Gastrocnemius medialis (tissue), 4 donors: Measurements from ENCODE around the gene TRAF7. TPM values are rescaled to one million over a fixed set of nuclear protein-coding genes. Genes with fewer than 3 reads are reported as not detected.
"Not testable (repeated sequence)": the region's sequence is repeated elsewhere in the genome, so short reads cannot be mapped to it uniquely, and the experiment has no call there.

ENCODE experiments used
- ATAC-seq, 2 donors: fragments of 150-250 bp; one replicate each; pipeline ENCODE4 v1.9.1; 2016
- DNase-seq, 2 donors: peaks; one replicate each; pipeline ENCODE4 v3.0.0-alpha.2; 2019
- H3K27ac ChIP-seq, 4 donors: fragments of 200-600 bp; sonication (generic); 1 replicate in 1 of 4; 2 replicates in 3 of 4; pipeline ENCODE4 v1.5.1; 2016 to 2018; ENCODE audit warnings: mild to moderate bottlenecking in 2 of 4, moderate library complexity in 1 of 4
- H3K27me3 ChIP-seq, 3 donors: fragments of 200-600 bp; sonication (generic) in 2 of 3; 1 replicate in 1 of 3; 2 replicates in 2 of 3; pipeline versions ENCODE4 v1.5.1 to v1.6.0; 2016 to 2019; ENCODE audit warnings: mild to moderate bottlenecking in 1 of 3, moderate library complexity in 1 of 3
- H3K36me3 ChIP-seq, 2 donors: fragments of 200-600 bp; sonication (generic) in 1 of 2; one replicate each; pipeline ENCODE4 v1.5.1; 2017 to 2018
- H3K4me1 ChIP-seq, 2 donors: fragments of 200-600 bp; sonication (generic) in 1 of 2; one replicate each; pipeline ENCODE4 v1.5.1; 2016 to 2017; ENCODE audit warnings: mild to moderate bottlenecking in 2 of 2
- H3K4me3 ChIP-seq, 4 donors: fragments of 200-600 bp; sonication (generic) in 3 of 4; 1 replicate in 1 of 4; 2 replicates in 3 of 4; pipeline ENCODE4 v1.5.1; 2016 to 2019; ENCODE audit warnings: mild to moderate bottlenecking in 2 of 4
- H3K9me3 ChIP-seq, 3 donors: fragments of 200-600 bp; sonication (generic) in 2 of 3; 1 replicate in 1 of 3; 2 replicates in 2 of 3; pipeline ENCODE4 v1.5.1; 2016 to 2019
- POLR2A ChIP-seq, 2 donors: fragments of 450-650 bp; IDR thresholded peaks; one replicate each; pipeline ENCODE4 v1.6.1; 2017; ENCODE audit warnings: antibody characterized with exemption in 2 of 2, mild to moderate bottlenecking in 2 of 2, moderate library complexity in 2 of 2
- in situ Hi-C, 4 donors: fragments of 200-750 bp; cut with MboI; loops; one replicate each; pipeline versions ENCODE4 v1.15.0 to v1.8.0; 2017; ENCODE audit warnings: low sequenced_read_pairs in 4 of 4
- intact Hi-C: fragments of 100-400 bp; cut with DNase I; formaldehyde crosslinking; loops from one replicate; pipeline ENCODE4 v1.15.1; 2023; ENCODE audit warnings: low total_unique reads
- total RNA-seq, 4 donors: library from RNA; depleted of rRNA; stranded (reverse); fragments of >200 nt; gene quantifications; one replicate each; pipeline versions ENCODE4 v1.1.0 to v1.2.3, GENCODE V29; 2016
- TF ChIP-seq, protein P1 (sequence below), 5 experiments: fragments of 450-650 bp in 3 of 5; fragments of 200-600 bp in 2 of 5; sonication (generic) in 2 of 5; IDR thresholded peaks in 4 of 5; conservative IDR thresholded peaks in 1 of 5; 1 replicate in 4 of 5; 2 replicates in 1 of 5; pipeline ENCODE4 v1.5.1; 2016 to 2019; ENCODE audit warnings: antibody characterized with exemption in 5 of 5, mild to moderate bottlenecking in 3 of 5, moderate library complexity in 3 of 5

TRAF7 gene
- total RNA-seq, 4 donors from 2014 or later, result 39.5 to 71.4 (median 55.9) TPM

DNA sequence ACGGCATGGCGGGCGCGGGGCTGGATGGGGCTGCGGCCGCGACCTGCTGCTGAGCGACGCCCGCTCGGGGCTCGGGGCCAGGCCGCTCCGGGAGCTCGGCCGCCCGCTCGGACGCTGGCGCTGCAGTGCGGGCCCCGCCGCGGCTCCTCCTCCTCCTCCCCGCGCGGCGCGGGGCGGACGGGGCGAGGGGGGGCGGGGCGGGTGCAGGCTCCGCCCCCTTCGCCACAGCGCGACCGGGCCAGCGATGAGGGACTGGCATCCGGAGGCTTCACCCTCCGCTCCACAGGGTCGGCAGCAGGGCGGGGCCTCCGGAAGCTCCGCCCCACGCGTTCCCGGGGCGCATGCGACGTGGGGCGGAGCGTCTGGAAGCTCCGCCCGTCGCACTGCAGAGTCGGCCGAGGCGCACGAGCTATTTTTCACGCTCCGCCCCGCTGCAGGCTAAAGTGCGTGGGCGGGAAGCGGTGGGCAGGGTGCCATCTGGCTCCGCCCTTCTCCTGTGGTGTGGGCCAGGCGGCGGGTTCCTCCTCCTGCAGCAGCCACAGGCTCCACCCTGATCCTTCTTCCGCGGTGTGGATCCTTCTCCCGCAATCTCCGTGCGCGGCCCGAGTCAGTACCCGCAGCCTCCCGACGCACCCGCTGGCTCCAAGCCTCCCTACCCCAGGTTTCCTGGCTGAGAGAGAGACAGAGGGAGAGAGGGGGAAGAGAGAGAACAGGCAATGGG lies 19.7 kb upstream of the TRAF7 start, which contains the start of gene PKD1:
Gene PKD1, minus strand, starts transcription at position 129 of the 721 bp plus-strand sequence. CDS start 209 bp downstream, outside the sequence.
- ATAC-seq (peak; percentile 55 to 78), DNase-seq (peak; percentile 93 to 98)
- H3K36me3 ChIP-seq, intact Hi-C loops, H3K27me3 ChIP-seq, H3K9me3 ChIP-seq: not testable (repeated sequence)
- Histone ChIP-seq H3K27ac (peak within 1 kb of the TSS; percentile 86 to 93 (median 90)), H3K4me3 (peak within 1 kb of the TSS; percentile 52 to 75 (median 67)), H3K4me1 (peaks cover 13 to 38% of the 10 kb centered on the region in 2 donors)
- TF ChIP-seq POLR2A (IDR thresholded peaks at IDR 0.05), result peak; percentile 72 to 81
- in situ Hi-C loops, result loop anchor here in 1 of 4 donors (5.0 kb wide), 1 partner anchor 124 kb away; no protein-coding TSS in a partner anchor

DNA sequence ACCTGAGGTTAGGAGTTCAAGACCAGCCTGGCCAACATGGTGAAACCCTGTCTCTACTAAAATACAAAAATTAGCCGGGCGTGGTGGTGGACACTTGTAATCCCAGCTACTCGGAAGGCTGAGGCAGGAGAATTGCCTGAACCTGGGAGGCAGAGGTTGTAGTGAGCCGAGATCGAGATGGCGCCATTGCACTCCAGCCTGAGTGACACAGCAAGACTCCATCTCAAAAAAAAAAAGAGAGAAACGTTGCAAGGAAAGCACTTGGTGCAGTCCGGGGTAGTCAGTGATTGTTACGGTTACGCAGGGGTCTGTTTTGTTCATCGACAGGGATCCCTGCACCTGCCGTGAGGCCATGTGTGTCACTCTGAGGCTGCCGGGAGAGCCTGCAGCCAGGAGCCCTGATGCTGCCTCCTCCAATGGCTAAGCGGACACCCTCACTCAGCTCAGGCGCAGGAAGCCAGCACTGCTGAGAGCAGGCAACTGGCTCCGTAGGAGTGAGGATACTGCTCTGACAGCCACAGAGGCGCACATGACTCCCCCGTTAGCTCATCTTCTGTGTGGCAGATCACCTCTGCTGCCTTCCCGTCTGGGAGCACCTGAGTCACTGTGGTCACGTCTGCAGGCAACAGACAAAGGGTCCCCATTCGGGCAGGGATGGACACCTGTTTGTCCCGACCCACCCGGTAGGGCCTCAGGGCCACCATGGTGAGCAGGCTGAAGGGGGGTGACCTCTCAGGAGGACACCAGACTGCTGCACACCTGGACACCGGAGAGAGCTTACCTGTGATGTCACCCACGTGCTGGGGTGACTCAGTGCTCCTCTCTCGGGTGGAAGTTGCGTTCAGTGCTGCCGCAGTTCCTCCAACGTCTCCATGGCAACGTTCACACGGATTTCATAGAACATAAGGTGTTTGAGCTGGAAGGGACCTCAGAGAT lies 12.4 kb upstream of the TRAF7 start:
- Histone ChIP-seq H3K27ac (no peak overlapping the region), H3K4me3 (no peak overlapping the region), H3K27me3 (no peaks in the 10 kb centered on the region), H3K4me1 (peaks cover 6 to 18% of the 10 kb centered on the region in 2 donors), H3K36me3 (no peaks in the 10 kb centered on the region), H3K9me3 (no peaks in the 10 kb centered on the region)
- in situ Hi-C loops, result loop anchor here in 3 of 4 donors (5.0 to 10.0 kb wide), 3 partner anchors 121 to 131 kb away; partner anchors contain the start of gene NPW (in 1 of the 3)
- ATAC-seq (no peak), DNase-seq (no peak)
- TF ChIP-seq, protein P1, sequence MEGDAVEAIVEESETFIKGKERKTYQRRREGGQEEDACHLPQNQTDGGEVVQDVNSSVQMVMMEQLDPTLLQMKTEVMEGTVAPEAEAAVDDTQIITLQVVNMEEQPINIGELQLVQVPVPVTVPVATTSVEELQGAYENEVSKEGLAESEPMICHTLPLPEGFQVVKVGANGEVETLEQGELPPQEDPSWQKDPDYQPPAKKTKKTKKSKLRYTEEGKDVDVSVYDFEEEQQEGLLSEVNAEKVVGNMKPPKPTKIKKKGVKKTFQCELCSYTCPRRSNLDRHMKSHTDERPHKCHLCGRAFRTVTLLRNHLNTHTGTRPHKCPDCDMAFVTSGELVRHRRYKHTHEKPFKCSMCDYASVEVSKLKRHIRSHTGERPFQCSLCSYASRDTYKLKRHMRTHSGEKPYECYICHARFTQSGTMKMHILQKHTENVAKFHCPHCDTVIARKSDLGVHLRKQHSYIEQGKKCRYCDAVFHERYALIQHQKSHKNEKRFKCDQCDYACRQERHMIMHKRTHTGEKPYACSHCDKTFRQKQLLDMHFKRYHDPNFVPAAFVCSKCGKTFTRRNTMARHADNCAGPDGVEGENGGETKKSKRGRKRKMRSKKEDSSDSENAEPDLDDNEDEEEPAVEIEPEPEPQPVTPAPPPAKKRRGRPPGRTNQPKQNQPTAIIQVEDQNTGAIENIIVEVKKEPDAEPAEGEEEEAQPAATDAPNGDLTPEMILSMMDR (IDR thresholded peaks at IDR 0.05 in 4 of 5, conservative IDR thresholded peaks at IDR 0.05 in 1 of 5), result no peak
- no peak for TF ChIP-seq POLR2A (IDR thresholded peaks at IDR 0.05)
- intact Hi-C loops, result no loop called here

DNA sequence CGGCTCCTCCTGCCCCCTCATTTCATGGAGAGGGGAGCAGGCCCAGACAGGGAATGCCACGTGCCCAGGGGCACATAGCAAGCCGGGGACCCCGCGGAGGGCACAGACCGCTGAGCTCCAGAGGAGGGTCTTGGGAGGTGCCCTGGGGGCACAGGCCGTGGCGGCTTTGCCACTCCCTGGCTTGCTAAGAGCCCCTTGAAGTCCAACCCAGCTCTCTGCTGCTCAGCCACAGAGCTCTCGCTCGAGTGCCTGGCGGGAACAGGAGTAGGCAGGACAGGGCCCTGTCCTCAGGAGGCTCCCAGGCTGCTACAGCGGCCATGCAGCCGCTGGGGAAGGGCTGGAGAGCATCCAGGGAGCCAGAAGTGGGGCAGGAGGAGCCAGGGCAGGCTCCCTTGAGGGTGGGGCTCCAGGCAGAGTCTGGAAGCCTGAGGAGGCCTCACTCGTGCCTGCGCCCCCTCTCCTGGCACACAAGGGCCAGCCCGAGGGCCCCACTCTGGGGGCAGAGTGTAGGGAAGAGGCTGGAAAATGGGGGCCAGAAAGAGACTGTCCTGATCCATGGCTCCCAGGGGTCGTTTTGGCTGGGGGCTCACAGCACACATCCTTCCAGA lies 11.6 kb upstream of the TRAF7 start:
- no peak for TF ChIP-seq POLR2A (IDR thresholded peaks at IDR 0.05)
- TF ChIP-seq, protein P1 (IDR thresholded peaks at IDR 0.05 in 4 of 5, conservative IDR thresholded peaks at IDR 0.05 in 1 of 5), result no peak
- H3K4me3 ChIP-seq, result no peak overlapping the region
- ATAC-seq (no peak), DNase-seq (no peak)
- H3K36me3 ChIP-seq, result no peaks in the 10 kb centered on the region
- H3K9me3 ChIP-seq, result no peaks in the 10 kb centered on the region
- intact Hi-C loops (no loop called here), in situ Hi-C loops (loop anchor here in 3 of 4 donors (5.0 to 10.0 kb wide), 3 partner anchors 122 to 132 kb away; partner anchors contain the start of gene NPW (in 1 of the 3))
- H3K27me3 ChIP-seq, result no peaks in the 10 kb centered on the region
- peaks cover 9 to 23% of the 10 kb centered on the region in 2 donors for H3K4me1 ChIP-seq
- no peak overlapping the region for H3K27ac ChIP-seq

DNA sequence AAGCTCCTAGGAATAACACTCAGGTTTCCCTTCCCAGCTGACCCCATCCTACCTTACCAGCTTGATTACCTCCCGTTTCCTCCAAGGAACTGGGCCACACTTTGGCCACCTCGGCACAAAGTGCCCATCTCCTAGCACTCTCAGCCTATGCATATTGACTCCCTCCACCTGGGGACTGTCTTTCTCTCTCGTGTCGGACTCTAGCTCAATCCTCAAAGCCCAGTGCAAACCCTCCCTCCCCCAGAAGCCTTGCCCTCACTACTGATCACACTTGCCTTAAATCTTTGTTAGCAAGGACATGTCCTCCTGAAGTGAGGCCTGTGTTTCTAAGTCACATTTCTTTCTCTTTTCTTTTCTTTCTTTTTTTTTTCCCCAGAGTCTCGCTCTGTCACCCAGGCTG lies 9.7 kb upstream of the TRAF7 start:
- no peak overlapping the region for H3K27ac ChIP-seq
- intact Hi-C loops, result no loop called here
- in situ Hi-C loops, result loop anchor here in 1 of 4 donors (10.0 kb wide), 1 partner anchor 131 kb away; the partner anchor contains the start of gene NPW

More for the DNA sequence above, 9.7 kb upstream of the TRAF7 start:
- TF ChIP-seq POLR2A (IDR thresholded peaks at IDR 0.05), result no peak
- TF ChIP-seq, protein P1 (IDR thresholded peaks at IDR 0.05 in 4 of 5, conservative IDR thresholded peaks at IDR 0.05 in 1 of 5), result no peak
- Histone ChIP-seq H3K36me3 (no peaks in the 10 kb centered on the region), H3K9me3 (no peaks in the 10 kb centered on the region), H3K27me3 (no peaks in the 10 kb centered on the region), H3K4me3 (no peak overlapping the region), H3K4me1 (peaks cover 13 to 24% of the 10 kb centered on the region in 2 donors)
- ATAC-seq, result no peak
- no peak for DNase-seq
